Mammary epithelial cell (primary cell): ENCODE measurements around the gene ZFR2.

ENCODE experiments used
- CTCF ChIP-seq, 2 donors: IDR thresholded peaks in 1 of 2; conservative IDR thresholded peaks in 1 of 2; 2 replicates each; pipeline ENCODE4 v1.5.1; 2011 to 2012; ENCODE audit warnings: inconsistent platforms in 2 of 2, low read length in 2 of 2, mild to moderate bottlenecking in 2 of 2, control low read depth in 1 of 2, low read depth in 1 of 2; ENCODE audit not compliant: insufficient read depth in 1 of 2; ENCODE audit errors: extremely low read depth in 1 of 2
- EZH2 ChIP-seq: IDR thresholded peaks from 2 replicates; pipeline ENCODE4 v1.6.1; 2012; ENCODE audit warnings: low read length, inconsistent platforms, borderline replicate concordance

GRCh38 chr19:3773814-3774515 lies 94.9 kb downstream of the ZFR2 start:
- TF ChIP-seq CTCF (conservative IDR thresholded peaks at IDR 0.05 in 1 of 2, IDR thresholded peaks at IDR 0.05 in 1 of 2; ENCODE audit: extremely low read depth in 1 of 2, insufficient read depth in 1 of 2, low read depth in 1 of 2, low read length in 2 of 2) (no peak), EZH2 (no peak)
